Superior temporal gyrus (tissue), 1 donor: ENCODE results near the gene EPAS1.
A peak's percentile ranks its signal among the peaks of the same experiment; 100 is the strongest.

Source experiments
- DNase-seq: peaks from one replicate; pipeline ENCODE4 v3.0.0-alpha.2; 2016; ENCODE audit errors: extremely low spot score

The EPAS1 gene

DNA sequence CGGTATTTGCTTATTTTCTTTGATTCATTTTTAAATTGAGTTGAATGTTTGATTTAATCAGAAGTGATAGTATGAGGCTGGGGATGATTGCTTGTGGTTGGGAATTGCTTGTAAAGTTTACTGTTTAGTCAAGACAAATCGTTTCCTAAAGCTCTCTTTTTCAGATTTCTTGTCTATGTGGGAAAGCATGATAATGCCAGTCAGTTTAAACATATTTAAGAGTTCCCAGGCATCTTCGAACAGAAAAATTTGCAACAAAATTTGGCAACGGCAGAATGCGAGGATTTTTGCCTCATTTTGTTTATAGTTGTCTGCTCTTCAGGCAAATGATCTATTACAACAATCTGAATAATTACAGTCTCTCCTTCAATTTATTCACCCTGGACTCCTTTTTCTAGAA, 22.5 kb downstream of the EPAS1 start:
- no peak for DNase-seq

DNA sequence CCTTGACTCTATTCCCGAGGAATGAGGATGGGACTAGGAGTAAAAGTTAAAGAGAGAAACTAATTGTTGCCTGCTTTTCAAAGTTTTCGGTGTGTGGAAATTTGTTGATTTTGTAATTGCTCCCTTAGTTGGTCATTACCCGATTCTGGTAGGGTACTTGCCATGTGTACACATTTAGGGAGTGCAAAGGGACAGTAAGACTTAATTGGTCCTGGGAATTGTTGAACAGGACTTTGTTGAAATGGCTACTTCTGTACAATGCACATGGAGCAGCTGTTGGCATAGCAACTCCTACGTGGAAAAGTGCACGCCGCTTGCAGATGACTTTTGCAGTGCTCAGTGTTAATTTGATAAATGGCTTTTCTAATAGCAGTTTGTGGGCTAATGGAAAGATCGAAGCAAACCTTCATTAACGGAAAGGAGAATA, 22.9 kb downstream of the EPAS1 start:
- DNase-seq, result no peak

DNA sequence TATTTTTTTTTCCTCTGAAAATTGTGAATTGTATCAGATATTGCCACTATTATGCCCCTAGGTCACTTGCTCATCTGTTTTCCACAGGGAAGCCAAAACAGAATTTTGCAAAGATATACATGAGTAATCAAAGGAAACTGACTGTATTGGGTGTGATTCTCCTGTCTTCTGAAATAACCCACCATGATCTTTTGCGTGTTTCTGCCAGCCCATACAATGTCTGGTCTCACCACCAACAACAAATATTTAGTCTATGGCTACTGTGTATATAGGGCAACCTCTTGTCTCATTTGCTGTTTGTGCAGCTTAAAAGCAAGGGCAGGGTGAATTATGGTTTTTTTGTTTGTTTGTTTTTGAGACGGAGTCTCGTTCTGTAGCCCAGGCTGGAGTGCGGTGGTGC, 26.5 kb downstream of the EPAS1 start:
- DNase-seq, result no peak

DNA sequence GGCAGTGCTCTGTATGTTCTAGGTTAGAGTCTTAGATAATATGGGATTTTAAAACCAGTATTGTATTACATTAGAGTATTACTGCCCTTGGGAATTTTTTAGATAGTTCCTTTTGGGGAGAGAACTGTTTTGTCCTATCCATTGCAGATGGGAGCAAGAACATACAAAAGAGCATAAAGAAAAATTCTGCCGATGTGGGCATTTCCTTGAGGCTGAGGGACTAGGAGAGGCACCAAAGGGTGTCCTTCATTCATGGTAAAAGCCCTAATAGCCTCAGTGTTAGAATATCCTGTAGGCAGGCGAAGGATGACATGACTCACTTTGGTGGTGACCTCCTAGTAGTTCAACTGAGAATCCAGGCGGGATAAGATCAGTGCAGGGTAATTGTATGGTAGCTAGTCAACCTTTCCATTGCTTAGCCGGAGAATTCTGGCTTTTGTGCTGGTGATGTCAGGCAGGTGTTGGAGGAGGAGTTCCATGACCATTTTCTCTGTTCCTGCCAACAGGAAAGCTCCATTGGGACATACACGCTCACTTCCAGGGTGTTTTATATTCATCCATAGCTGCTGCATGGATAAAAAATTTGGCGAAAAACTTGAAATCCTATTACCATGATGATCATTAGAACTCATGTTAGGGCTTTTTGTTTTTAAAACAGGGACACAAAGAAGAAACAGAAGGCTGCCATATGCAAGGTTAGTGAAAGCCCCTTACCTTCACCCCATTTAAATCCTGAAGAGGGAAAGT, 28.1 kb downstream of the EPAS1 start:
- no peak for DNase-seq

DNA sequence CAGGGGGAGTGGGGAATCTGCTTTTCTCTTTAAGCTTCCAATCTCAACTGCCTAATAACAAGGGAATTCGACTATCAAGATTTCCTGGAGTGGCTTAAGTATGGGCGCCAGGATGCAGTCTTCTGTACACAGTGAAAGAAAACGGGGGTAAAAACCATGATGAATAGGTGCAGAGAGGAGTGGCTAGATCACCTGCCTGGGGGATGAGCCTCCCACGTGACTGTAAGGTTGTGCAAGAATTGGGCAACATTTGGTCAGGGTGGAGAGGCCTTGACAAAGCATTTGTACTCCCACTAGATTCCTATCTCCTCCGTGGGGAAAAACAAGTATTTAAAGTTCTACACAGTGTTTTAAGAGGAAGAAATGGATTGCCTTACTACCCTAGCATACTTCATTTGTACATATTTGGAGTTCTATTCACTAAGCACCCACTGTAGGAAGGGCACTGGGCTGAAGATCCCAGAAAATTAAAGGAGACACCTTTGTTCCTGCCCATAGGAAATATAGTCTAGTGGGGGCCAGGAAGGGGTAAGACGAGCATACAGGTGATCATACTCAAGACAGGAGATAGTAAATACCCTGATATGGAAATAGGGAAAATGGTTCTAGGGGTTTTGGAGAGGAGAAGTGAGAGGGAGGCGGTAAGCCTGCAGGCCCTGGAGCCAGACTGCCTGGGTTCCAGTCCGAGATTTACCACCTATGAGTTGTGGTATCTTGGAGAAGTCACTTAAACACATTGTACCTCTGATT, 29.2 kb downstream of the EPAS1 start:
- DNase-seq, result no peak

DNA sequence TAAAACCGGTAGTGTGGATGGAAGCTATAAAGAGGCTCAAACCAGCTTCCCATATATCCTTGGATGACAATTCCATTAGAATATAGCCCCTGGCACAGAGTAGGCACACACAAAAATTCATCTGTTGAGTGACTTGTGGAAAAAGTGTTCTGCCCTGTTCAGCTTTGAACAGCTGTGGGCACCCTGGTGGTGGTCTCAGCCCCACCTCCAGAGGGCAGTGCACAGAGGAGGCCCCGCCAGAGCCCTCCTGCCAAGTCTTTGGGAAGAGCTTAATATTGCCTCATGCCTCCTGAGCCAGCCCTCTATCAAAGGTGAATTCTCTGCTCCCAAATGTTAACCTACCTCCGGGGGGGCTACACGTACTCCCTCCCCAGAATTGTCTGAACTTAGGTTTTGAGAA, 30.4 kb downstream of the EPAS1 start:
- DNase-seq, result no peak

DNA sequence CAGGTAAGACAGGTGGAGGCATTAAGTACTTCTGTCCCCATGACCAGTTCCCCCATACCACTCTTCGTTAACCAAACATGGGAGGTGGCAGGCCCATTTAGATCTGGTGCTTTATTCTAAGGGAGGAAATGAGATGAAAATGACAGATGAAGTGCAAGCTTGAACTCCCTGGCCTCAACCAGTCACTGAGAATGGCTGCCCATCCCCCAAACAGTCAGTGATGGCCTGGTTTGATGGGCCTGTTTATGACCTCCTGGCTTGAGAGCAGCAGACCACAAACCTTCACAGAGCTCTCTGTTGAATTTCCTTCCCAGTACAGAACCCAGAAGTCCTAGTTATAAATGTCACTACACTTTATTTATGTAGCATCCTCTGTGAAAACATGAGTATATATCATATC, 31.1 kb downstream of the EPAS1 start:
- DNase-seq, result no peak

DNA sequence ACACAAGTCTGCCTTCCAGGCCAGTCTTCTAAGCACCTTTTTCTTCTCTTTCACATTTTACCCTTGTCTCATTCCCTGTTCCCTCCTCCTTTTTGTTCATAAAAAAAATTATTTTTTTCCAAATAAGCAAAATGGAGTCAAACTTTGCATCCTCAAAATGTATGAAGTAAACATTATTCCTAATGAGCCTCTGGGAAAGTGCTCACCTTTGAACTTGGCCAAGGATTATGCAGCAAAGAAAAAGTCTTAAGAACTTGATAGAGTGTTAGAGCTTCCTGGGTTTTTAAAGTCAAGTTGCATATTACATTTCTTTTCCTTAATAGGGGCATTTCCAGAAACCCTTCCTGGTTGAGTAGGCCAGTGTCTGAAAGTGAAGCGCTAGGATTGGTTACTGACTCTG, 31.6 kb downstream of the EPAS1 start:
- no peak for DNase-seq

DNA sequence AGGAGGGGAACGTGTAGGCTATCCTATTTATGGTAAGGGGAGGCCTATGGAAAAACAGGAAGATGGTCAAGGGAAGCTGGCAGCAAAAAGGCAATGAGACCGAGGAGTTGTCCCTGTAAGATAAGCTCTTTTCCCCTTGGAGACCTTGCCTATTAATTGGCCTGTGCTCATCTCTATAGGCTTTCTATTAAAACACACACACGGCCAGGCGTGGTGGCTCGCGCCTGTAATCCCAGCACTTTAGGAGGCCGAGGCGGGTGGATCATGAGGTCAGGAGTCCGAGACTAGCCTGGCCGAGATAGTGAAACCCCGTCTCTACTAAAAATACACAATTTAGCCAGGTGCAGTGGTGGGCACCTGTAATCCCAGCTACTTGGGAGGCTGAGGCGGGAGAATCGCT, 32.1 kb downstream of the EPAS1 start:
- DNase-seq, result no peak

DNA sequence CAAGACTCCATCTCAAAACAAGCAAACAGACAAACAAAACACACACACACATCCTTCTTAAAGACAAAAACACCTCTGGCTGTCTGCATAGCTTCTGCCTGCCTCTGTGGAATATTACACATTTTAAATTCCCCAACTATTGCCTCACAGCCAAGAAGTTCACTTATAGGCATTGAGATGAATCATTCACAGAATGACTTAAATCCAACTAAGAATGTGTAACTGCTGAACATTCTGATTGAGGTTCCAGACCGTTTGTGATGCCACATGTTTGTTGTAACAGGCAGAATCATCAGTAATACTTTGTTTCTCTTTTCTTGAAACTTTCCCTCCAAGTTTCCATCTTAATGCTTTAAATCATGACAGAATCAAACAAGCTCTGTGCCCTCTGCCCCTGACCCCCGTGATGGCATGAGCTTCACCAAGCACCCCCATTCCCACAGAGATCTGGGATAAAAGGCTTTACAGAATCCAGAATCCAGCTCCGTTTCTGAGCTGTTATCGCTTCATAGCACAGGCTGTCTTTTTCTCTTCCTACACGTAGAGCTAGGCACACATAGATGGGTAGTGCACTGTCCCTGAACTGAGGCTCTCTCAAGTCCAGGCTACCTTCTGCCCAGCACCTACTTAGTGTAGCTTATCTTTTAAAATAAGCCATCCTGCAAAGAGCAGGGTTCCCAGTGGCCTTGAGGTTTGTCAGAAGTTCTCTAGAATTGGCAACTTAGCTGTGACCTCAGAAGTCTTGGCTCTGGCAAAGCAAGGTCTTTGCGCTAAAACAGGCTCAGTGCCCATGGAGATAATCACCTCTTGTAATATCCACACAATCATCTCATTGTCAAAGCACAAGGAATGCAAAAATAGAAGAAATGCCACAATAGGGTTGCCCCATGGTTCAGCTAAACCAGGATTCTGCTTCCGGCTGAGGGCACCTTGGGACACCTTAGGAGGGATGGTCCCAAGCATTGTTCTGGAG, 32.9 kb downstream of the EPAS1 start:
- DNase-seq, result no peak

DNA sequence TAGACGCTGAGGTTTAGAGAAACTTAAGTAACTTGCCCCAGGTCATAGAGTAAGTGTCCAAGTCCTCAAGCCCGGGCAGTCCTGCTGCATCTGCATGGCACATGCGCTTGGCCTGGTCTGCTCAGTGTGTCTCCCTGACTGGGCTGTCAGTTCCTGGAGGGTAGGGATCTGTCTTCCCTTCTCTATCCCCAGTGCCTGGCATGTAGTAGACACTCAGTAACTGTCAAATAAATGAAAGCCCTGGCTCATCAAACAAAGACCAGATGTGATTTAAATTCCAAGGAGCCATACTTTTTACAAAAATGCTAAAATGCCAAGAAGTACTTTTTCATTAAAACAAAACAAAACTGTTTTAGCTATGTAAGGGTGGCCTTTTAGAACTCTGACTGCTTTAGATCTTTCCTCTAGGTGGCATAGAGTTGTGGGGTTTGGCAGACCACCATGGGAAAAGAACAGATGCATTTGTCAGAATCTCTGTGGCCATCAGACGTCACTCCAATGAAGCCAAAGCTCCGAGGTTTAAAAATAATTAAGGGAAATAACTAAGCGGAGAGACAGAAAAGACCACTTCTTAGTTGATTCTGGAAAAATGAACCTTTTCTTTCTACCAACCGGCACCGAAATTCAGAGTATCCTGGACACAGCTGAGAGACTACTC, 34.0 kb downstream of the EPAS1 start:
- DNase-seq, result no peak

DNA sequence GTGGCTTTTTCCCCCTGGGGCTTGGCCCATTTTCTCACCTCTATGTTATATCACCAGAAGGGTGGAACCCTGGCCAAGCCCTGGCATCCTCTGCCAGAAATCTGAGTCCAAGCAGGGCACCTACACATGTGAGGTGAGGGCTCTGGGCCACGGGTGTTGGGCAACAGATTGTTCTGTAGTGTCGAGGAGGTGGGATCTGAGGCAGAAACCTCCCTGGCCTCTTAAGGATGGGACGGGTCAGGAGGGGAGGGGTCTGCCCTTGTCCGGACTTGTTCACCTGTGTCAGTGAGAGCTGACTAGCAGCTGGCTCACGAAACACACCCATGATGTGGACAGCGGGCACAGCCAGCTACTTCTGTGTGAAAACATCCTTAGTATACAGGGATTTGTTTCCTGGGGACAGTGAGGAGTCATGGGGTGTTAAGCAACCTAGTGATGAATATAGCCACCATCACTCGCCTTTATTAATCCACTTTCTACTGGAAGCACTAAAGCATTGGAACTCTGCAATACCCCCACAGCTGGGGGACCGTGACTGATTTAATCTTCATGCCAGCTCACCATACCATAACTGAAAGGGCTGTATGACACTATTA, 35.6 kb downstream of the EPAS1 start:
- DNase-seq, result no peak

DNA sequence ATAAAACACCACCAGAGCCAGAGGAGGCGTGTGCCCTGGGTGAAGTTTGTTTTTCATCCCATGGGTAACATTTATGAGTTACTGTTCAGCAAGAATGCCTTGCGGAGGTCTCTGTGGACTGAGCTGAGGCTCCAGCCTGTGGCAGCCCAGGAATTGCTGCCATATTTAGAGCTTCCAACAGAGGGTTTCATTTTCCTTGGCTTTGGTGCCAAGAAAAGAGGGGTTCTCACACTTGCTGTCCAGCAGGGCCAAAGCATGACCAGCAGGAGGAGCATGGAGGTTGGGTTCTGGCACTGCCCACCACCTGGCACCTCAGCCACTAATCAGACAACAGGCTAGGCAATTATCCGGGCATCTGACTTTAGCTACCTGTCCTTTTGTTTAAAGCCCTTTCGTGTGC, 36.7 kb downstream of the EPAS1 start:
- DNase-seq, result no peak

DNA sequence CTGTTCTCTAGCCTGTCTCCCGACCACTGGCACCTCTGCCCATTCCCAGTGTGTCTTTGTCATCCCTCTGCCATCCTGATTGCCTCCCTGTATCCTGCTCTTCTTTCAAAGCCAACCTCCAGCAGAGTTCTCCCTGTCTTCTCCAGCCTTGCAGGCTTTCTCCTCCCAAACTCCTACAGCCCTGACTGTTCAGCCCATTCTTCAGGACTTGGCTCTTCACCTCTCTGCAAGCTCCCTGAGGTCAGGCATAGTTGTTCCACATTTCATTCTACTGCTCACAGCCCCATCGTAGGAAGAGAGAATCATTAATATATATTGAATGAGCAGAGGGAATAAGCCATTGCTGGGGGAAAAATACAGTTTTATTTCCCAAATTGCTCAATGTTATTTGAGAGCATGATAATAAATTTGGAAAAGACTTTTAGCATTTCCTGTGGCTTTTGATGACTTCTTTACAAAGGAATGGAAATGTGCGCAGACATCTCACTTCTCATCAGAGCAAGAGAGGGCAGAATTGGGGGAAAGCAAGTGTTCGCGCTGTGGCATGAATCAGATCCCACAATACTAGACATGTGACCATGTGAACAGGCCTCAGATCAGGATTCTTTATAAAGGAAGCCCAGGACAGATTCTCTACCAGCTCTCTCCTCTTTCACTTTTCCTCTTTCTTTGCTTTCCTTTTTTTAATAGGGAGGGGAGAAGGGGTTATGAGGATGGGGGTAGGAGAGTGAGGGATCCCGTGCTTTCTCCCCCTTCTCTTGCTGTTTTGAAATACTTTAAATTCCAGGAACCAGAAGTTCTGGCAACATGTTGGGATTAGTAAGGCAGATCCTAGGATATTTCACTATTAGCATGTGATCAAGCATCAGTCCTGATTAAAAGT, 37.4 kb downstream of the EPAS1 start:
- no peak for DNase-seq

DNA sequence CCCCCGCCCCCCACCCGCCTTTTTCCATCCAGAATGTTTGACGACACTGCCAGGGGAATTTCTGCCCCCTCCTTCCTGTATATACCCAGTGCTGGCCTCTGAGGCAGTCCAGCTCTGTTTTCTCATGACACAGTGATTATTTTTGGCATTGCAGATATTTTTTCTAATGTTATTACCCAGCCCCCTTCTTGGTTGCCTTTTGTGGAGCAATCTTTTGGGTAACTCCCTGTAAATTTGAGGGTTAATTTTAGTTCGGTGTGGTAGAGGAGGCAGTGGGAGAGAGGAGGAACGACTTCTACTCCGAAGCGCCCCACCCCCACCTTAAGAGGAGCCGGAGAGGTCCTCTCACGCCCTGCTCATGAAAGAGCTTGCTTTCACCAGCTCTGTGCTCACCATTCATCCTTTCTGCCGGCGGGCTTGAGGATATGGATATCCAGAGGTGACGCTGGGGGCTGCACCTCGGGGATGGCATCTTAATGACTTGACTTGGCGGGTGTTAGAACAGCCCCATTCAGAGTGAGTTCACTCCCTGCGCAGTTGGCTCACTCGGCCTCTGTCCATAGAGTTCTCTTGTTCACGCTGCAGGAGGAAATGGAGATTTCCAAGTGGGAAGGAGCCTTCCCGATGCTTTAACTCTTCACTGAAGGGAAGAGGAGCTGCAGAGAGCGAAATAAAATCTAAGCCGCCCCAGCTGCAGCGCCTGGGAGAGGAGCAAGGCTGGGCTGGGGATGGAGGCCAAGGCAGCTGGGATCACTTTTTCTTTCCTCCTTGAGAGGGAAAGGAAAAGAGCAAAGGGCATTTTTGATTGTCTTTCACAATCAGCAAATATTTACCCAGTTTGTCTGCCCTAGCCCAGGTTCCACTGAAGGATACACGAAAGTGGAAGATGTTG, 38.4 kb downstream of the EPAS1 start:
- peak; percentile 29 for DNase-seq

DNA sequence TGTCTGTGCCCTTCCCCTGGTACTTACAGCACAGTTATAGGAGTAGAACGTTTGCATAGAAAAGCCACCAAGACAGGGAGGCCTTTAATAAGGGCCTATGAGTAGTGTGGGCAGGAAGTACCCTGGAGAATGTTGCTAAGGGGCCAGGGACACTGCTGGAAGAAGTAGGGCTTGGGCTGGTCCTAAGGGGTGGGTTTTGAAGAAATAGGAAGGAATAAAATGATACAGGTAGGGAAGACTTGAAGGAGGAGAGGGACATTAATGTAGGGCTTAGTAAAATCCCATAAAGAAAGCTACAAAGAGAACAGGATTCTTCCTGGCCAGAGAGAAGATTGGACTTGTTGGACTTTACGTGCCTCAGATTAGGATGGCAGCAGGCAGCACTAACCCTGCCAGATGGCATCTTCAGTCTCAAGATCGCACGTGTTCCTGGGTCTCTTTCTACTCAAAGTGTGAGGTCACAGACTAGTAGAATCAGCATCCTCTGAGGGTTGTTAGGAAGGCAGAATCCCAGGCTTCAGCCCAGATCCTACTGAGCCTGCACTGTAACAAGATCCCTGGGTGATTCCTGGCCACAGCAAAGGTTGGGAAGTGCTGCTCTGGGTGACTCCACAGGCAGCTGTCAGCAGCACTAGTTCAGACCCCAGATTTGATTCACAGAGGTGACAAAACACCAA, 39.2 kb downstream of the EPAS1 start:
- DNase-seq, result no peak

DNA sequence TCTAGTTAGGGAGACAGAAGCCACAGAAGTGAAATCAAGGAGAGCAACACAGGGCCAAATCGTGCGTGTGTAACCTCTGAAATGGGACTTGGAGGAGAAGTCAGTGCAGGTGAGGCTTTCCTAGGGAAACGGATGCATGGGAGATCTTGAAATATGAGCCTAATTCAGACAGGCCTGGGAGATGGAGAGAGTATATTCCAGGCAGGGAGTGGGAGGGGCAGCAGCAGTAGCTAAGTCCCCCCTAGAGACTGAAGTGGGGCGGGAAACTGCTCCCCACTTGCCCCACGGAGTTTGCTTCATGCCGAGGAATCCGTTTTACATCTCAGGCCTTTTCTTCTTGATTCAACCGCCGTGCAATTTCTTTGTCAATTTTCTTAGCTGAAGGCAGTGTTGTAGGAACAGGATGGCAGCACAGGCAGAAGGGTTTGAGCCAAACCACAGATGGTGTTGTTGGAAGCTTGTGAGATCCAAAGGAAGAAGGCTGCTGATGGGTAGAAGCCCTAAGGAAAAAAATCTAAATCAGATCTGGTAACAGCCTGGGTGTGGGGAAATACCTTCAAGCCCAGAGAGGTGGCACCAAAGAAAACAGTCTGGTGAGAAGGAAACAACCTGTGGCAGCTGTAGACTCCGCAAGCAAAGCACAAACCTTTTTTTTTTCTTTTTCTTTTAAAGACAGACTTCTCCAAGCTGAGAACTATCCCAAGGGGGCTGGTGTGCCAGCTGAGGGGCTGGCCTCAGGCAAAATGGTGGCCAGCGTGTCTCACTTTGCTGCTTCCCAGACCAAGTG, 40.2 kb downstream of the EPAS1 start:
- peak; percentile 35 for DNase-seq

DNA sequence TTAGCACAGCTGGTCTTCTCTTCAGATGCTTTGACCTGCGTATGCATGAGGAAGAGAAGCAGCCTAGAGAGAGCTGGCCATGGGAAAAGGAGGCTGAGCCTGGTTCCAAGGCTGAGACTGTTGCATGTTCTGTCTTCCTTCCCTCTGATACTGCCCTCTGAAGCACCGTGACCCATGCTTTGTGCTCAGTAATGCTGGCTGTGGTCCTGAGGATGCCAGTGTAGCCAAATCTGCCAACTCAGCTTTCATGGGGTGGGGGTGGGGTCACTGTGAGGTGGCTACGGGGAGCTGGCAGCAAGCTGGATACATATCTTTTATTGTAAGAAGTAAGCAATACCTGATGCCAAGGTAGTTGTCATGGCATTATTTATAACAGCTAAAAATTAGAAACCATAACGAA, 41.5 kb downstream of the EPAS1 start:
- no peak for DNase-seq
